Peyer's patch (tissue), 4 donors: ENCODE results near the gene MOB3A.
"Not testable (repeated sequence)": the region's sequence is repeated elsewhere in the genome, so short reads cannot be mapped to it uniquely, and the experiment has no call there.

ENCODE experiments used
- POLR2A ChIP-seq, 2 donors: fragments of 450-650 bp; IDR thresholded peaks; one replicate each; pipeline ENCODE4 v1.5.1; 2017; ENCODE audit warnings: antibody characterized with exemption in 2 of 2, mild to moderate bottlenecking in 2 of 2, moderate library complexity in 2 of 2
- TF ChIP-seq, protein P1 (sequence below), 6 experiments: fragments of 450-650 bp in 4 of 6; fragments of 200-600 bp in 2 of 6; sonication (generic) in 1 of 6; IDR thresholded peaks; one replicate each; pipeline ENCODE4 v1.5.1; 2017 to 2019; ENCODE audit warnings: antibody characterized with exemption in 6 of 6, mild to moderate bottlenecking in 3 of 6, moderate library complexity in 1 of 6

DNA sequence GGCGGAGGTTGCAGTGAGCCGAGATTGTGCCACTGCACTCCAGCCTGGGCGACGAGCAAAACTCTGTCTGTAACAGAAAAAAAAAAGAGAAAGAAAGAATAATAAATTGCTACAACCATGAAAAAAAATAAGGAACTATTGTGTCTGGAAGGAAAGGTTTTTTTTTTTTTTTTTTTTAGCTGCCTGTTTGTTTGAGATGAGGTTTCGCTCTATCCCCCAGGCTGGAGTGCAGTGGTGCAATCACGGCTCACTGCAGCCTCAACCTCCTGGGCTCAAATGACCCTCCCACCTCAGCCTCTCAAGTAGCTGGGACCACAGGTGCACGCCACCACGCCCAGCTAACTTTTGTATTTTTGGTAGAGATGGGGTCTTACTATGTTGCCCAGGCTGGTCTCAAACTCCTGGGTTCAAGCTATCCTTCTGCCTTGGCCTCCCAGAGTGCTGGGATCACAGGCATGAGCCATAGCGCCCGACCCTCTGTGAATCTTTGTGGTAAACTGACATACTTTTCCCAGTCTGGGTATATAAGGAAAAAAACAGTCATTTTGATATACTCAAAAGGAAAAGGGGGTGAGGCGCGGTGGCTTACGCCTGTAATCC, 4.1 kb downstream of the MOB3A start:
- TF ChIP-seq, protein P1, sequence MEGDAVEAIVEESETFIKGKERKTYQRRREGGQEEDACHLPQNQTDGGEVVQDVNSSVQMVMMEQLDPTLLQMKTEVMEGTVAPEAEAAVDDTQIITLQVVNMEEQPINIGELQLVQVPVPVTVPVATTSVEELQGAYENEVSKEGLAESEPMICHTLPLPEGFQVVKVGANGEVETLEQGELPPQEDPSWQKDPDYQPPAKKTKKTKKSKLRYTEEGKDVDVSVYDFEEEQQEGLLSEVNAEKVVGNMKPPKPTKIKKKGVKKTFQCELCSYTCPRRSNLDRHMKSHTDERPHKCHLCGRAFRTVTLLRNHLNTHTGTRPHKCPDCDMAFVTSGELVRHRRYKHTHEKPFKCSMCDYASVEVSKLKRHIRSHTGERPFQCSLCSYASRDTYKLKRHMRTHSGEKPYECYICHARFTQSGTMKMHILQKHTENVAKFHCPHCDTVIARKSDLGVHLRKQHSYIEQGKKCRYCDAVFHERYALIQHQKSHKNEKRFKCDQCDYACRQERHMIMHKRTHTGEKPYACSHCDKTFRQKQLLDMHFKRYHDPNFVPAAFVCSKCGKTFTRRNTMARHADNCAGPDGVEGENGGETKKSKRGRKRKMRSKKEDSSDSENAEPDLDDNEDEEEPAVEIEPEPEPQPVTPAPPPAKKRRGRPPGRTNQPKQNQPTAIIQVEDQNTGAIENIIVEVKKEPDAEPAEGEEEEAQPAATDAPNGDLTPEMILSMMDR (IDR thresholded peaks at IDR 0.05), result not testable (repeated sequence)
- not testable (repeated sequence) for TF ChIP-seq POLR2A (IDR thresholded peaks at IDR 0.05)
